ENCODE results near the gene CD47.

CD47 gene

DNA sequence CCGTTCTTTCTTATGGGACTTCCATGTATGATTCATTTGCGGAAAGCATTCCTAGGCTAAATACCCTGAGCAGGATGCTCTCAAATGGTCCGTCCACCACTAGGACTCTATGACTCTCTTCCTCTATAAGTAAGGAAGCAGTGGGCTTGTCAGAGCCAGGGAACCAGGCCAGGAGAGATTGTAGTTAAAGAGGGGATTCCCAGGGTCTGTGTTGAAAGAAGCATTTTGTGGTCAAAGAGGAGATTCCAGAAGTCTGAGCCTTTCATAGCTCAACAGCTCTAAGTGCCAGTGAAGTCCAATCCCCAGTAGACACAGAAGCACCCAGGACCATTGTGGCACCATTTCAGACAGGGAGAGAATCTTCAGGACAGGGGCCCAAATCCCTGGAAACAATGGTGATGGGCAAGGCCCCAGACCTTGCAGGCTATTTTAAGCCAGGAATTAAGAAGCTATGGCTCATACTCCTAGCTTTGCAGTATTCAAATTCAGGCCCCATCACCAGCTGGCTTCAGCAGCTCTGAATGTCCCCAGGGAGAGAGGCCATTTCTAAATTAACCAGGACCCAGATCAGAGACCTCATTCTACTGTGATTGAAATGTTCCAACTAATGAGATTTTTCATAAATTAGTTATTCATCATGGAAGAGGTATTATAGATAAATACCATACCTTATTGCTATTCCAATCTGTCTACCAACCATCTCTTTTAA is 81.7 kb downstream of the CD47 start:
- DNase-seq = no peak

DNA sequence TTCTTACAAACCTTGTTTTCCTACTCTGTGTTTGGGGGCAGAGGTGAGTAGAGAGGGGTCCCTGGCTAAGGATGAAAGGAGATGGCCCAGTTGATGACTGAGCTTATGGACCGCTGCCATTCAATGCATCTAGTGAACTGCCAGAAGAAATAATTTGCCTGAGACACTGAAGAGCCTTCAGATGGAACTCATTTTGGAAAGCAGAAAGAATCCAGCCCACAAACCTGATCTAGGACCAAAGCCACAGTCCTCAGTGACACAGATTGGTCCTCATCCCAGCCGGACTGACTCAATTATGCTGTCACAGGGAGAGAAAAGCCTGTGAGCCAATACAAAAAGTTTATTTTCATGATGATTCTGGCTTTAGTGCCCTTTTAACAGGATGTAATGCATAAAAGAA is 82.7 kb downstream of the CD47 start:
- DNase-seq = no peak

DNA sequence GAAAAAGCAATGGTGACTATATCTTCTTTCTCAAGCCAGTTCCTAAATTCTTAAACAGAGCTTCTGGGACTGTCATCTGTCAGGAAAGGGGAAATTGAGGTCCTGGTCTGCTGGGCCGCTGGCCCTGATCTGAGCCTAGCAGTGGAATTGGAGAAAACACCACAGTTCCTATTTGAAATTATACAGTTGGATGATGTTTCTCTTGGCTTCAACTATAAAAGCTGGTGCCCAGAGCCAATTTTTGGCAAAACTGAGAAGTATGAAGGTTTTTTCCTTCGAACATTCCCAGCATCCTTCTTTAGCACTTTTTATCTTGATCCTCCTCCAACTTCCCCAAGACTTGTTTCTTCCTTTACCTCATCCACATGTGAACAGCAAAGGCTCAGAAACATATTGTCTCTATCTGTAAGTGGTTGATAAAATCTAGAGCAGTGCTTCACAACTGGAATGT is 83.9 kb downstream of the CD47 start:
- DNase-seq = no peak

DNA sequence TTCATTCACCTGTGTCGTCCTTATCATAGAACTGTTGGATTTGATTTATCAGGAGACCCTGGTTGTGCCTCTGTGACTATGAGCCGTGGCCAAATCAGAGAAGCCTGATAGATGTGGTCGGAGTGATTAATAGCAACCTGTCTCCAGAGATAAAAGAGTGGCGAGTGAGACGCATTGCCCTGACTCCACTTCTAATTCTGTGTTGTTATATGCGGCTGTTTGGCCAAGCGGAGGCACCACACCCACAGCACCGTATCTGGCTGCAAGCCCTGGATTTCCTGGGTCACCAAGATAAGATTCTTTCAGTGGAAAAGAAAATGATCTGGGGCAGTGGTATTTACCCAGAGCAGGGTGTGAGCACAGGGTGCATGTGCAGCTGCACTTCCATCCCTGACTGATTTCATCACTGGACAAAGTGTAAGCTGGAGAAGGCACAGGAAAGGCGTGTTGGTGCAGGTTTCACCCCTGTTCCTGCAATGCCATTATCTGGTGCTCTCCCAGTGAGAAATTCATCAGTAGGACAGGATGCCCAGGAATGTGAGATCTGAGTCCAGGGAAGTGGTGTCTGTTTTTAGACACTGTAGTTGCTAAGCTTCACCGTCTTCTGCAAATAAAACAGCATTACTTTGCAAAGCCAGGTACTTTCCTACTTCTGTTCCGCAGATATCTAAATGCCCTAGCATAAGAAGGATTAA is 84.6 kb downstream of the CD47 start:
- DNase-seq = no peak

DNA sequence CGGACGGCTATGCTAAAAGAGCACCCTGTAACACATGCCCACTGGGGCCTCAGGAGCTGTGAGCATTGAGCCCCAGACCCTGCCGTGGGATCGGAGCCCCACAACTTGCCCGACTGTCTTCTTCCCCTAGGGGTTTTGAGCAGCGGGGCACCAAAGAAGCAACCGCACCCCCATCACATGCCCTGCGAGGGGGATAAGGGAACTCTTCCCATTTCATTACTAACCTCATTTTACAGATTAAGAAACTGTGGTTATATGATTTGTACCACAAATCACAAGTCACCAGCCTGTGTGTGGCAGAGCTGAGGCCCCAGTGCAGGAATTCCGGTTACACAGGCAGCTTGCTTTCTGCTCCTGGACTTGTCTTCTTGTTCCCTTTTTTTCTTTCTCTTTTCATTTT is 86.2 kb downstream of the CD47 start:
- DNase-seq = no peak

DNA sequence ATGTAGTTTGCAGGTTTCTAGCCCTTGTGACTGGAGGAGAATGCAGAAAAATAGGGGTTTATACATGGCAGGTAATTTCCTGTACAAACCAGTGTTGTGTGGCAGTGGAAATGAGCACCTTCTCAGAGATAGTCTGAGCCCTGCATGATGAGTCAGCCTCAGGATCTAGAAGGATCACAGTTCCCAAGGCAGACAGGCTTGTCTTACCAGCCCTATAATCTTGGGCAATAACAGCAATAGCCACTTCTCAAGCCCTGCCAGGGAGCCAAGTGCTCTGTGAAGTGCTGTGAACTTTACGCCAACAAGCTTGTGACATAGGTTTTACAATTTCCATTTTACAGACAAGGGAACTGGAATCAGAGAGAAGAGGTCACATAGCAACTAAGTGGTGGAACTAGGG is 89.4 kb downstream of the CD47 start:
- DNase-seq = no peak

DNA sequence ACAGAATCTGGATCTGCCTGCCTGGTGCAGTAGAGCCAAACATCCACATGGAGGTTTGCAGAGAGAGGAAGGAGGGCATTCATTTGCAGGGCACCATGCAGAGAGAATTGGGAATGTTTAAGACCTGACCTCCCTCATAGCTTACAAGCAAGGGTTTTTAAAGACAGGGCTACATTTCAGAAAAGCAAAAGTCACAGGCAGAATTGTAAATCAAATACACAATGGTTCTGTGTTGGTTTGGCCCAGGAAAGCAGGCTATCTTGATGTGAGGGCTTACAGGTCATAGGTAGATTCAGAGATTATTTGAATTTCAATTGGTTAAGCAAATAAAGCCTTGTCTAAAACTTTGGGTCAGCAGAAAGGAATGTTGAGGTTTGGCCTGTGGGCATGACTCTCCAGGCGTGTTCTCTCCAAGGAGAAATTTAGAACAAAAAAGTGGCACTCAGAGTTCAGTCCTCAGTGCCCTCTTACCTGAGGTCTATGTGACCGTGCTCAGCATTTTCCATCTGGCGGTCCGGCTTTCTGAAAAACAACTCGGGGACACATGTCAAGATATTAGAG is 91.5 kb downstream of the CD47 start:
- DNase-seq = no peak

DNA sequence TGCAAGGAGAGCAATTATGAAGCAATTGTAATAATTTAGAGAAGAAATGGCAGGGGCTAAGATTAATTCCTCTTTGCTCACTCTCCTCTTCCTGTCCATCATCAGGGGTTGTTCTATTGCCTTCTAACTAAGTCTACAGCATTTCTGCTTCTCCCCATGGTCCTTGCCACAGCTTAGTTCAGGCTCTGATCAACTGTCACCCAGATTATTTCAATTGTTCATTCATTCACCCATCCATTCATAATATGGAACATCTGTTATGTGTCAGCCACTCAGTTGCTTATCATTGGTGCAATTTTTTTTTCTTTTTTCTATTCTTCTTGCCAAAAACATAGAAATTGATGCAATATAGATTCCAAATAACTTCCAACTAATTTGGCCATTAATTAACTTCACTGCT is 93.2 kb downstream of the CD47 start:
- no peak for DNase-seq

DNA sequence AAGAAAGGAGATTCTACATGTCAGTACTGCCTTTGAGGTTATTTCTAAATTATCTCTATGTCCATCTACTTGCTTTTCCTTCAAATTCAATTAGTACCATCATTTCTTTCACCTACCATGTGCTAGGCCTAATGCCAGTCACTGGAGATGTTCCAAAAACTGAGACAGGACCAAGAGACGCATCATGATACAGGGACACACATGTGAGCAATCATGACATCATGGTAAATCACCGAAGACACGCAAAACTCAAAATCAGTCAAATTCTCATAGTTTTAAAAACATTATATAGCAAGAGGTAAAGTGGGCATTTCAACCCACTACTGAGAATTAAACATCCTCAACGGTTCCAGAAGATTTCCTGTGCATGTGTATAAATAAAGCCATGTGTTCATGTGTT is 95.0 kb downstream of the CD47 start:
- no peak for DNase-seq

DNA sequence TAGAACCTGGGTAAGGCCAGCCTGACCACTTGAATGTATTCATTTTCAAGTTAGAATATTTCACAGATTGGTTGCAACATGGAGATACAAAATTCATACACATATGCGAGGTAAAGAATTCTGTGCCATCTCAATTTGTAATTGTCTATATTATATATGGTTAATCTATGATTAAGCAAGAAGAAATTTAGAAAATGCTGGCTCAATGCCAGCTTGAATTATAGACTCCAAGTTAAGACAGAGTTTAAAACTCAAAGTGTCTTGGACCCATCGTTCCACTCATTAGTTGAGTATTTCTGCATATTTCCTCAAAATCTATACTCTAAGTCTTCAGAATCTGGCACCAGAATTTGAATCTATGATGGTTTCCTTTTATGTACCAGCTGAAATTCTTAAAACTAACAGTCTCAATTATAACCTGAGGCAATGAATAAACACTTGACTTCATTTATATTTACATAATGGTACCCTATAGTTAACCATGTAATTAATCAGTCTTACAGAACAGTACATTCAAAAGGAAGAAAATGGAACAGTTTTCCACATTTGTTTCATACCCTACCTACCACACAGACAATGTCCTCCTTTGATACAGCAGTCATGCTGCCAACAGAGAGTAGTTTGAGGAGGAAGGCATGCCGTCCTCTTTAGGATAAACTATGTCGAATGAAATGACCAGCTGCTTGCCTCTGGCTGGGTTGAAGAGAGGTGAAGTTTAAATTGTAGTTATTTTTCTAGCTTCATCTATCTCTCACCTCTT is 95.7 kb downstream of the CD47 start:
- no peak for DNase-seq

DNA sequence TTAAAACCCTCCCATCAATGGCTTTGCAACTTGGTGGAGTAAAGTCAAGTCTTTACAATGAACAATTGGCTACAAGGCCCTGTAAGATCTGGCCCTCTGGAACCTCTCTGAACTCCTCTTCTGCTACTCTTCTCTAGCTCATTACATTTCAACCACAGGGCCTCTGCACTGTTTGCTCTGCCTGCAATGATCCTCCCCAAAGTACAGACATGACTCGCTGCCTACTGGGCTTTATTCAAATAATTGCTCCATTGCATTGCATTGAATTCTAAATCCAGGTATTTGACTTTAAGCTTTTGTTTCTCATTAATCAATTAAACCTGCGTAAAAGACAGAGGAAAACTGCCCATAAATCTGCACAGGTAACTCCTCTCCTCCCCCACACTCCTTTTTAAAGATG is 96.7 kb downstream of the CD47 start:
- DNase-seq = no peak

DNA sequence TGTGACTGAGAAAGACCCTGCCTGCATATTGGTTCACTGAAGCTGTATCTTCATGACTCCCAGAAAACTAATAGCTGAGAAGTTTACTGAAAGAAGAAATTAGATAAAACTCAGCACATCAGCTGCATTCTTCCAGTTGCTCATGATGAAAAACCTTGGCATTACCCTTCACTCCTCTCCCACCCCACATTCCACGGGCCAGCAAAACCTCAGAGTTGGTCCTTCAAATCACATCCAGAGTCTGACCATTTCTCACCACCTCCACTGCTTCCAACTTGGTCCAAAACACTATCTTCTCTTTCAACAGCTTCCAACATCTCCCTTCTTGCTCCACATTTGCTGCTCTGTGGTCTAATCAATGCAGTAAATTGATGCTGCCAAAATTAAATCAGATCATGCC is 97.1 kb downstream of the CD47 start:
- DNase-seq = no peak
